ENCODE measurements around the gene UCP2. TPM values are rescaled to one million over a fixed set of nuclear protein-coding genes. Genes with fewer than 3 reads are reported as not detected.
A peak's percentile ranks its signal among the peaks of the same experiment; 100 is the strongest.

UCP2 gene
- total RNA-seq, 1 experiment from 2014 or later: 54.0 TPM

GRCh38 chr11:73957654-73958361, 24.8 kb downstream of the UCP2 start (continued):
- TF ChIP-seq, protein P1, sequence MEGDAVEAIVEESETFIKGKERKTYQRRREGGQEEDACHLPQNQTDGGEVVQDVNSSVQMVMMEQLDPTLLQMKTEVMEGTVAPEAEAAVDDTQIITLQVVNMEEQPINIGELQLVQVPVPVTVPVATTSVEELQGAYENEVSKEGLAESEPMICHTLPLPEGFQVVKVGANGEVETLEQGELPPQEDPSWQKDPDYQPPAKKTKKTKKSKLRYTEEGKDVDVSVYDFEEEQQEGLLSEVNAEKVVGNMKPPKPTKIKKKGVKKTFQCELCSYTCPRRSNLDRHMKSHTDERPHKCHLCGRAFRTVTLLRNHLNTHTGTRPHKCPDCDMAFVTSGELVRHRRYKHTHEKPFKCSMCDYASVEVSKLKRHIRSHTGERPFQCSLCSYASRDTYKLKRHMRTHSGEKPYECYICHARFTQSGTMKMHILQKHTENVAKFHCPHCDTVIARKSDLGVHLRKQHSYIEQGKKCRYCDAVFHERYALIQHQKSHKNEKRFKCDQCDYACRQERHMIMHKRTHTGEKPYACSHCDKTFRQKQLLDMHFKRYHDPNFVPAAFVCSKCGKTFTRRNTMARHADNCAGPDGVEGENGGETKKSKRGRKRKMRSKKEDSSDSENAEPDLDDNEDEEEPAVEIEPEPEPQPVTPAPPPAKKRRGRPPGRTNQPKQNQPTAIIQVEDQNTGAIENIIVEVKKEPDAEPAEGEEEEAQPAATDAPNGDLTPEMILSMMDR (IDR thresholded peaks at IDR 0.05): no peak
- TF ChIP-seq SP1 (CRISPR knock-in tag; conservative IDR thresholded peaks at IDR 0.05) (no peak), CDX4 (CRISPR knock-in tag; IDR thresholded peaks at IDR 0.05; ENCODE audit: borderline replicate concordance) (no peak), NFE2L1 (CRISPR knock-in tag; IDR thresholded peaks at IDR 0.05) (no peak), USF1 (CRISPR knock-in tag; IDR thresholded peaks at IDR 0.05) (no peak), GRHL2 (CRISPR knock-in tag; IDR thresholded peaks at IDR 0.05; ENCODE audit: insufficient replicate concordance, severe bottlenecking) (no peak)

DNA sequence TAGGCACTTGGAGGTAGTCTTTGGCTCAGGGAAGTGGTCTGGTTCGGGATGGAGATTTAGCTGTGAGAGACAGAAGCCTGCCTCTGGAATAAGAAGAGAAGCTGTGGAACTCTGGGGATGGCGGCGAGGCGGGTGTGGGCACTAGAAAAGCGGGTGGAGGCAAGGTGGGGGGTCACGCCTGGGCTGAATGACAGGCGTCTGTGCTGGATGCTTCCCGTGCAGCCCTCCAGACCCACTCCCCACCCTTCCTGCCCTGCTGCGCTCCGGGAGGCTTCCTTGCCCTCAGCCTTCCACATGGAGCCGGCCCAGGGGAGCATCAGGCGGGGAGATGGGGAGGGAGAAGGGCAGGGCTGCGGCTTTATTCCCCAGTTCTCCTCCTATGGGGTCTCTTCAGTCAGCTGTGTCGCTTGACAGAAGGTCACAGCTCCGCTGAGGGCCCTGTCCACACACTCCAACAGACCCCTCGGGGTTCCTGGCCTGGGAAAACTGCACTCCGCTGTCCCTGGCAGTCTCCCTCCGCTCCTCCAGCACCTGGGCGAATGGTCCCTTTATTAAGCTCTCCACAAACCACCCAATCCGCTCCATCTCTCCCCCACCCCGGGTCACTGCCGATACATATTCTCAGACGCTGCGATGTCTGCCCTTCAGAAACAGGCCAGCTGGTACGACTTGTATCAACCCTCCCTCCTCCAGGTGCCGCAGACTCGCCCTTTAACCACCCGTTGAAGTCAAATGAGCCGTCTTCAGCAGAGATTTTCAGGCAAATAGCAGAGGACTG, 25.6 kb downstream of the UCP2 start:
- Mint-ChIP-seq H3K36me3 (no peaks in the 10 kb centered on the region), H3K27ac (no peak overlapping the region), H3K4me1 (peaks cover 4% of the 10 kb centered on the region; the same call in 1 of the 2 replicates), H3K9me3 (no peaks in the 10 kb centered on the region), H3K4me3 (peak overlapping the region; percentile 16; the same call in 1 of the 2 replicates), H3K27me3 (ENCODE audit: low read depth) (peaks cover 17% of the 10 kb centered on the region)
- ATAC-seq (peak; percentile 14), DNase-seq (ENCODE audit: low spot score) (no peak)
- CTCF ChIA-PET: interaction anchor here (0.6 to 1.8 kb wide), 4 partner anchors 22 to 297 kb away, joined by 3 to 12 read pairs (median 4); no protein-coding TSS in a partner anchor
- POLR2A ChIA-PET: no interaction called here
- TF ChIP-seq ZMAT4 (CRISPR knock-in tag; IDR thresholded peaks at IDR 0.05): no peak
- TF ChIP-seq, protein P1 (IDR thresholded peaks at IDR 0.05): no peak
- TF ChIP-seq TEAD1 (CRISPR knock-in tag; IDR thresholded peaks at IDR 0.05): no peak
- TF ChIP-seq SMAD4 (CRISPR knock-in tag; IDR thresholded peaks at IDR 0.05): no peak
- TF ChIP-seq SP1 (CRISPR knock-in tag; conservative IDR thresholded peaks at IDR 0.05): no peak
- TF ChIP-seq, protein P2, sequence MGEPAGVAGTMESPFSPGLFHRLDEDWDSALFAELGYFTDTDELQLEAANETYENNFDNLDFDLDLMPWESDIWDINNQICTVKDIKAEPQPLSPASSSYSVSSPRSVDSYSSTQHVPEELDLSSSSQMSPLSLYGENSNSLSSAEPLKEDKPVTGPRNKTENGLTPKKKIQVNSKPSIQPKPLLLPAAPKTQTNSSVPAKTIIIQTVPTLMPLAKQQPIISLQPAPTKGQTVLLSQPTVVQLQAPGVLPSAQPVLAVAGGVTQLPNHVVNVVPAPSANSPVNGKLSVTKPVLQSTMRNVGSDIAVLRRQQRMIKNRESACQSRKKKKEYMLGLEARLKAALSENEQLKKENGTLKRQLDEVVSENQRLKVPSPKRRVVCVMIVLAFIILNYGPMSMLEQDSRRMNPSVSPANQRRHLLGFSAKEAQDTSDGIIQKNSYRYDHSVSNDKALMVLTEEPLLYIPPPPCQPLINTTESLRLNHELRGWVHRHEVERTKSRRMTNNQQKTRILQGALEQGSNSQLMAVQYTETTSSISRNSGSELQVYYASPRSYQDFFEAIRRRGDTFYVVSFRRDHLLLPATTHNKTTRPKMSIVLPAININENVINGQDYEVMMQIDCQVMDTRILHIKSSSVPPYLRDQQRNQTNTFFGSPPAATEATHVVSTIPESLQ (CRISPR knock-in tag; IDR thresholded peaks at IDR 0.05): no peak
- TF ChIP-seq, protein P3, sequence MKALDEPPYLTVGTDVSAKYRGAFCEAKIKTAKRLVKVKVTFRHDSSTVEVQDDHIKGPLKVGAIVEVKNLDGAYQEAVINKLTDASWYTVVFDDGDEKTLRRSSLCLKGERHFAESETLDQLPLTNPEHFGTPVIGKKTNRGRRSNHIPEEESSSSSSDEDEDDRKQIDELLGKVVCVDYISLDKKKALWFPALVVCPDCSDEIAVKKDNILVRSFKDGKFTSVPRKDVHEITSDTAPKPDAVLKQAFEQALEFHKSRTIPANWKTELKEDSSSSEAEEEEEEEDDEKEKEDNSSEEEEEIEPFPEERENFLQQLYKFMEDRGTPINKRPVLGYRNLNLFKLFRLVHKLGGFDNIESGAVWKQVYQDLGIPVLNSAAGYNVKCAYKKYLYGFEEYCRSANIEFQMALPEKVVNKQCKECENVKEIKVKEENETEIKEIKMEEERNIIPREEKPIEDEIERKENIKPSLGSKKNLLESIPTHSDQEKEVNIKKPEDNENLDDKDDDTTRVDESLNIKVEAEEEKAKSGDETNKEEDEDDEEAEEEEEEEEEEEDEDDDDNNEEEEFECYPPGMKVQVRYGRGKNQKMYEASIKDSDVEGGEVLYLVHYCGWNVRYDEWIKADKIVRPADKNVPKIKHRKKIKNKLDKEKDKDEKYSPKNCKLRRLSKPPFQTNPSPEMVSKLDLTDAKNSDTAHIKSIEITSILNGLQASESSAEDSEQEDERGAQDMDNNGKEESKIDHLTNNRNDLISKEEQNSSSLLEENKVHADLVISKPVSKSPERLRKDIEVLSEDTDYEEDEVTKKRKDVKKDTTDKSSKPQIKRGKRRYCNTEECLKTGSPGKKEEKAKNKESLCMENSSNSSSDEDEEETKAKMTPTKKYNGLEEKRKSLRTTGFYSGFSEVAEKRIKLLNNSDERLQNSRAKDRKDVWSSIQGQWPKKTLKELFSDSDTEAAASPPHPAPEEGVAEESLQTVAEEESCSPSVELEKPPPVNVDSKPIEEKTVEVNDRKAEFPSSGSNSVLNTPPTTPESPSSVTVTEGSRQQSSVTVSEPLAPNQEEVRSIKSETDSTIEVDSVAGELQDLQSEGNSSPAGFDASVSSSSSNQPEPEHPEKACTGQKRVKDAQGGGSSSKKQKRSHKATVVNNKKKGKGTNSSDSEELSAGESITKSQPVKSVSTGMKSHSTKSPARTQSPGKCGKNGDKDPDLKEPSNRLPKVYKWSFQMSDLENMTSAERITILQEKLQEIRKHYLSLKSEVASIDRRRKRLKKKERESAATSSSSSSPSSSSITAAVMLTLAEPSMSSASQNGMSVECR (CRISPR knock-in tag; IDR thresholded peaks at IDR 0.05; ENCODE audit: borderline replicate concordance): no peak
- TF ChIP-seq MAX (CRISPR knock-in tag; IDR thresholded peaks at IDR 0.05): no peak
- no peak for TF ChIP-seq MLX (CRISPR knock-in tag; IDR thresholded peaks at IDR 0.05)
- TF ChIP-seq FOXK1 (CRISPR knock-in tag; IDR thresholded peaks at IDR 0.05): no peak

Measured in WTC11 (cell line).